Upper lobe of left lung (tissue), 4 donors: ENCODE data around the gene DBNDD2.

Experiments used
- CTCF ChIP-seq, 6 experiments: fragments of 450-650 bp in 4 of 6; fragments of 200-600 bp in 2 of 6; sonication (generic) in 2 of 6; IDR thresholded peaks; one replicate each; pipeline ENCODE4 v1.5.1; 2016 to 2019; ENCODE audit warnings: antibody characterized with exemption in 6 of 6
- EP300 ChIP-seq, 4 donors: sonication (generic); formaldehyde crosslinking; IDR thresholded peaks; one replicate each; pipeline ENCODE4 v1.5.1; 2017; ENCODE audit warnings: antibody characterized with exemption in 4 of 4, control low read depth in 2 of 4
- POLR2A ChIP-seq, 4 donors: fragments of 450-650 bp; IDR thresholded peaks; one replicate each; pipeline ENCODE4 v1.5.1; 2016 to 2017; ENCODE audit warnings: antibody characterized with exemption in 4 of 4, mild to moderate bottlenecking in 2 of 4
- POLR2AphosphoS5 ChIP-seq, 2 donors: sonication (generic); formaldehyde crosslinking; IDR thresholded peaks; one replicate each; pipeline ENCODE4 v1.5.1; 2017; ENCODE audit warnings: antibody characterized with exemption in 2 of 2

GRCh38 chr20:45432294-45432693 is 24.2 kb downstream of the DBNDD2 start:
- TF ChIP-seq POLR2A (IDR thresholded peaks at IDR 0.05) = no peak
- TF ChIP-seq CTCF (IDR thresholded peaks at IDR 0.05) = no peak
- no peak for TF ChIP-seq POLR2AphosphoS5 (IDR thresholded peaks at IDR 0.05)
- no peak for TF ChIP-seq EP300 (IDR thresholded peaks at IDR 0.05)
